Body of pancreas (tissue), 4 donors: ENCODE data around the gene CDH4. TPM values are rescaled to one million over a fixed set of nuclear protein-coding genes. Genes with fewer than 3 reads are reported as not detected.

ENCODE experiments used
- ATAC-seq: fragments of 150-250 bp; one replicate; pipeline ENCODE4 v1.9.1; 2016
- DNase-seq, 4 donors: peaks; one replicate each; pipeline ENCODE4 v3.0.0-alpha.2; 2019
- H3K27ac ChIP-seq, 4 donors: fragments of 200-600 bp; sonication (generic); 1 replicate in 3 of 4; 2 replicates in 1 of 4; pipeline versions ENCODE4 v1.5.1 to v1.6.1; 2016 to 2019; ENCODE audit warnings: mild to moderate bottlenecking in 1 of 4, mixed read lengths in 1 of 4, moderate library complexity in 1 of 4
- H3K27me3 ChIP-seq, 2 donors: fragments of 200-600 bp; sonication (generic); one replicate each; pipeline ENCODE4 v1.6.0; 2016; ENCODE audit warnings: mild to moderate bottlenecking in 1 of 2
- H3K36me3 ChIP-seq, 2 donors: fragments of 200-600 bp; sonication (generic); replicated peaks in 1 of 2; 2 replicates each; pipeline ENCODE4 v1.5.1; 2016; ENCODE audit warnings: low read depth in 2 of 2; ENCODE audit not compliant: insufficient read depth in 1 of 2
- H3K4me1 ChIP-seq: fragments of 200-600 bp; sonication (generic); one replicate; pipeline ENCODE4 v1.6.0; 2016
- H3K4me3 ChIP-seq, 2 donors: fragments of 200-600 bp; sonication (generic); 1 replicate in 1 of 2; 2 replicates in 1 of 2; pipeline ENCODE4 v1.5.1; 2016 to 2019
- H3K9me3 ChIP-seq, 3 donors: fragments of 200-600 bp; sonication (generic); 1 replicate in 2 of 3; 2 replicates in 1 of 3; pipeline ENCODE4 v1.5.1; 2016
- POLR2A ChIP-seq, 3 donors: fragments of 450-650 bp; IDR thresholded peaks; one replicate each; pipeline ENCODE4 v1.6.1; 2016; ENCODE audit warnings: antibody characterized with exemption in 3 of 3, mild to moderate bottlenecking in 2 of 3
- WGBS, 2 donors: methylation state at CpG; one replicate each; pipeline ENCODE4 v1.1.5; 2017; 5-methylcytosine and 5-hydroxymethylcytosine counted together
- intact Hi-C: fragments of 100-400 bp; cut with DNase I; formaldehyde crosslinking; loops from one replicate; pipeline ENCODE4 v1.15.1; 2023
- total RNA-seq, 2 donors: library from RNA; depleted of rRNA; stranded (reverse); fragments of >200 nt; gene quantifications; one replicate each; pipeline ENCODE4 v1.1.0, GENCODE V29; 2016
- TF ChIP-seq, protein P1 (sequence below), 7 experiments: fragments of 450-650 bp in 4 of 7; fragments of 200-600 bp in 3 of 7; sonication (generic) in 3 of 7; IDR thresholded peaks; one replicate each; pipeline ENCODE4 v1.5.1; 2016 to 2019; ENCODE audit warnings: antibody characterized with exemption in 7 of 7

CDH4 gene
- total RNA-seq, 2 donors from 2014 or later: 0.33 to 0.52 TPM

- Histone ChIP-seq H3K36me3 (no peaks in the 10 kb centered on the region), H3K27me3 (peaks cover 0 to 4% of the 10 kb centered on the region in 2 donors), H3K9me3 (no peaks in the 10 kb centered on the region), H3K4me1 (no peaks in the 10 kb centered on the region), H3K27ac (no peak overlapping the region), H3K4me3 (no peak overlapping the region)
- TF ChIP-seq, protein P1, sequence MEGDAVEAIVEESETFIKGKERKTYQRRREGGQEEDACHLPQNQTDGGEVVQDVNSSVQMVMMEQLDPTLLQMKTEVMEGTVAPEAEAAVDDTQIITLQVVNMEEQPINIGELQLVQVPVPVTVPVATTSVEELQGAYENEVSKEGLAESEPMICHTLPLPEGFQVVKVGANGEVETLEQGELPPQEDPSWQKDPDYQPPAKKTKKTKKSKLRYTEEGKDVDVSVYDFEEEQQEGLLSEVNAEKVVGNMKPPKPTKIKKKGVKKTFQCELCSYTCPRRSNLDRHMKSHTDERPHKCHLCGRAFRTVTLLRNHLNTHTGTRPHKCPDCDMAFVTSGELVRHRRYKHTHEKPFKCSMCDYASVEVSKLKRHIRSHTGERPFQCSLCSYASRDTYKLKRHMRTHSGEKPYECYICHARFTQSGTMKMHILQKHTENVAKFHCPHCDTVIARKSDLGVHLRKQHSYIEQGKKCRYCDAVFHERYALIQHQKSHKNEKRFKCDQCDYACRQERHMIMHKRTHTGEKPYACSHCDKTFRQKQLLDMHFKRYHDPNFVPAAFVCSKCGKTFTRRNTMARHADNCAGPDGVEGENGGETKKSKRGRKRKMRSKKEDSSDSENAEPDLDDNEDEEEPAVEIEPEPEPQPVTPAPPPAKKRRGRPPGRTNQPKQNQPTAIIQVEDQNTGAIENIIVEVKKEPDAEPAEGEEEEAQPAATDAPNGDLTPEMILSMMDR (IDR thresholded peaks at IDR 0.05): no peak
- TF ChIP-seq POLR2A (IDR thresholded peaks at IDR 0.05): no peak
- ATAC-seq (no peak), DNase-seq (no peak)
- intact Hi-C loops: no loop called here
- WGBS, 2 donors: 56 to 61% methylated on average over 5 of the region's 5 CpGs
Measured at GRCh38 chr20:61518424-61518951, 266.4 kb downstream of the CDH4 start.

DNA sequence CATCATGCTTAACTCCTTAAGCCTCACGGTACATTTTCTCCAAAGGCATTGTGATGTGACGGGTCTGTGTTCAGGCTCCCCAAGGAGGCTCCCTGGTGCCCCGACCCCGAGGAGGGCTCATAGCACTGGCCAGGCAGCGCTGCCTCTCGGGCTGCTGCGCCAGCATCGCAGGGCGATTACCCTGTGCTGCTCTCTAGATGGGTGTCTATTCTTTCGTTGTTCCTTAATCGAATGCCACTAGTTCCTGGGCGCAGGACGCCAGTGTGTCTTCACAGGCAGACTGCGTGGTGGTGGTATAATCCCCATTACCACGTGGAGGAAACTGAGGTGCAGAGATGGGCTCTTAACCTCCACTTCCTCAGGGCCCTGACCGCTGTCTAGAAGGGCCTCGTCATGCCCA is 267.4 kb downstream of the CDH4 start:
- no peak for ATAC-seq
- TF ChIP-seq, protein P1 (IDR thresholded peaks at IDR 0.05): no peak
- no peak for TF ChIP-seq POLR2A (IDR thresholded peaks at IDR 0.05)
- Histone ChIP-seq H3K9me3 (no peaks in the 10 kb centered on the region), H3K36me3 (no peaks in the 10 kb centered on the region), H3K27me3 (peaks cover 0 to 4% of the 10 kb centered on the region in 2 donors), H3K4me1 (no peaks in the 10 kb centered on the region), H3K4me3 (no peak overlapping the region), H3K27ac (no peak overlapping the region)
- no peak for DNase-seq
- 75 to 78% methylated on average over 17 of the region's 17 CpGs for WGBS, 2 donors
- intact Hi-C loops: no loop called here

GRCh38 chr20:61520076-61520892 is 268.2 kb downstream of the CDH4 start:
- Histone ChIP-seq H3K4me1 (no peaks in the 10 kb centered on the region), H3K4me3 (no peak overlapping the region), H3K27me3 (peaks cover 0 to 4% of the 10 kb centered on the region in 2 donors), H3K36me3 (no peaks in the 10 kb centered on the region), H3K27ac (no peak overlapping the region), H3K9me3 (no peaks in the 10 kb centered on the region)
- DNase-seq (no peak), ATAC-seq (no peak)
- TF ChIP-seq, protein P1 (IDR thresholded peaks at IDR 0.05): no peak
- TF ChIP-seq POLR2A (IDR thresholded peaks at IDR 0.05): no peak
- 72 to 80% methylated on average over 12 to 14 of the region's 14 CpGs for WGBS, 2 donors
- intact Hi-C loops: no loop called here

DNA sequence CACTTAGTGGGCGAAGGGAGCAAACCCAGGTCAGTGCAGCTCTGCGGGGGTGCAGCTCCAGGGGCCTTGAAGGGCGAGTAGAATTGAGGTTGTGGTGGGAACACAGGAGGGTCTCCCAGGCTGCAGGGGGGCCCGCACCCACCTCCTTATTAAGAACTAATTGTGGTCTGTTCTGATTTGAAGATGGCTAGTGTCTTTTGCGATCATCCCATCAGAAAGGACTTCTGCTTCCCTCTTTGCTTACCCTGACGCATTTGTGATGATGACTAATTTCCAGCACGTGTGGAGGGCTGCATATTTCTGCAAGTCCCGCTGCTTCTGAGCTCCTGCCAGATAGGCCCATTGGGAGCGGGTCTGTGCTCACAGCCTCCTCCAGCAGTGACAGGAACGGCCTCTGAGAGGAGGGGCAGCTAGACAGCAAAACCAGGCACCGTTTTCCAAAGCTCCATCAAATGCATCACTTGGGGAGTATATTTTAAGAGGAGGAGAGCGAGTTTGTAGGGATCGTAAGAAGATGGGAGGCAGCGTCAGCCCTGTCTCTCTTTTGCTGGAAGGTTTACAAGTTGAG is 268.9 kb downstream of the CDH4 start:
- peaks cover 0 to 4% of the 10 kb centered on the region in 2 donors for H3K27me3 ChIP-seq
- H3K4me1 ChIP-seq: no peaks in the 10 kb centered on the region
- H3K27ac ChIP-seq: no peak overlapping the region
- 50 to 53% methylated on average over 14 of the region's 14 CpGs for WGBS, 2 donors
- no peaks in the 10 kb centered on the region for H3K9me3 ChIP-seq
- no peak overlapping the region for H3K4me3 ChIP-seq
- intact Hi-C loops: no loop called here
- H3K36me3 ChIP-seq: no peaks in the 10 kb centered on the region
- no peak for TF ChIP-seq POLR2A (IDR thresholded peaks at IDR 0.05)
- TF ChIP-seq, protein P1 (IDR thresholded peaks at IDR 0.05): no peak
- no peak for DNase-seq
- ATAC-seq: no peak
